Central memory CD8-positive, alpha-beta T cell (primary cell): ENCODE results near the gene PHPT1.
"Not testable (repeated sequence)": the region's sequence is repeated elsewhere in the genome, so short reads cannot be mapped to it uniquely, and the experiment has no call there.

Experiments
- ATAC-seq: fragments of 150-1000 bp; cut with Tn5 transposase; replicated peaks from 2 replicates; pipeline ENCODE4 v1.10.0; 2022; ENCODE audit warnings: mild to moderate bottlenecking, moderate FRiP score, moderate number of reproducible peaks; ENCODE audit not compliant: poor library complexity, severe bottlenecking; ENCODE audit errors: extremely low read depth
- DNase-seq, 2 donors: peaks; one replicate each; pipeline ENCODE4 v3.0.0; 2021; ENCODE audit warnings: low spot score in 2 of 2
- H3K27ac Mint-ChIP-seq: one replicate; pipeline ENCODE4 v1.8.0; 2022; ENCODE audit warnings: low read depth, mild to moderate bottlenecking, moderate library complexity, mixed read lengths
- H3K27me3 Mint-ChIP-seq: one replicate; pipeline ENCODE4 v1.8.0; 2022; ENCODE audit warnings: mixed read lengths
- H3K36me3 Mint-ChIP-seq: one replicate; pipeline ENCODE4 v1.8.0; 2022; ENCODE audit warnings: mild to moderate bottlenecking, moderate library complexity, mixed read lengths; ENCODE audit not compliant: insufficient read depth
- H3K4me1 Mint-ChIP-seq: one replicate; pipeline ENCODE4 v1.8.0; 2022; ENCODE audit warnings: mixed read lengths
- H3K4me3 Mint-ChIP-seq: one replicate; pipeline ENCODE4 v1.8.0; 2022; ENCODE audit warnings: mild to moderate bottlenecking, moderate library complexity, mixed read lengths
- H3K9me3 Mint-ChIP-seq: one replicate; pipeline ENCODE4 v1.8.0; 2022; ENCODE audit warnings: mixed read lengths

The PHPT1 gene

DNA sequence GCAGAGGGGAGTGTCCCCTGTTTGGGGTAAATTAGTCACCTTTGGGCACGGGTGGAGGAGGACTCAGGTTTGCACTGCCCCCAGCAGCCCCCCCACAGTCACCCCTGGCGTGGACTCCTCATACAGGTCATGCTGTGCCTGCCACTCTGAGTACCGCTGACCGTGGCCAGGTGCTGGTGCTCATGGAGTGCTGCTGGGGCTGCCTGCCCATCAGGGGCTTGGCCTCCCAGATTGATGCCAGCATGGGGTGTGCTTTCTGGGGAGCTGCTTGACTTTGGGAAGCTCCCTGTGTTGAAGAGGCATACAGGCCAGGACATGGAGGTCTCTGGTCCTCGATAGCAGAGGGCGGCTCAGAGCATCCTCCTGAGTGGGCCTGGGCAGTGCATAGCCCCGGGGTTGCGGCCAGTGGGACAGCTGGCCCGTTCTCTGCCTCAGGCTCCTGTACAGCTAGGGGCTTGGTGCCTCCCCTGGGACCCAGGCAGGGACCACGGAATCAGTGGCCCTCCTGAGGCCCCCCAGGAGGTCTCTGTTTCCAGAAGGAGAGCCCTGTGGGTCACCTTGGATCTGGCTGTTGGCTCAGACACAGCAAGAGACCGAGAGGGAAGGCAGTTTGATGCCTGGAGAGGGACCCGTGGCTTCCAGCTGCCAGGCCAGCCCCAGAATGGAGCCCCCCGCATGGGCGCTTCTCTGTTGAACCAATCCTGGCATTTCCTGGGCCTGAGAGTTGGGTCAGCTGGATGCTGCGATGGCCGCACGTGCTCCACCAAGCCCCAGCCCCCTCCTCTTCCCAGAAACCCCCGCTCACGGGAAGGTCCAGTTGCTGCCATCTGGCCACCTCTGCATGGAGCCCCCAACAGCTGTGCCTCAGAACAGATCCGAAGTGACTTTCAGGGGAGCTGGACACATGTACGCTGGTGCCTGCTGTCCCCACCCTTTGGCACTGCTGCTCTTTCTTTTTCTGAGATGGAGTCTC, 13.0 kb upstream of the PHPT1 start:
- H3K27me3 Mint-ChIP-seq: no peaks in the 10 kb centered on the region
- H3K27ac Mint-ChIP-seq: no peak overlapping the region
- H3K4me1 Mint-ChIP-seq: peaks cover 7% of the 10 kb centered on the region
- H3K4me3 Mint-ChIP-seq: no peak overlapping the region
- peaks cover 11% of the 10 kb centered on the region for H3K36me3 Mint-ChIP-seq
- no peak for DNase-seq
- ATAC-seq: no peak
- no peaks in the 10 kb centered on the region for H3K9me3 Mint-ChIP-seq

- Mint-ChIP-seq H3K4me3 (no peak overlapping the region), H3K4me1 (peaks cover 10% of the 10 kb centered on the region), H3K9me3 (no peaks in the 10 kb centered on the region), H3K27ac (no peak overlapping the region), H3K27me3 (no peaks in the 10 kb centered on the region), H3K36me3 (peaks cover 8% of the 10 kb centered on the region)
- ATAC-seq (no peak), DNase-seq (no peak)
These were observed 11.9 kb upstream of the PHPT1 start for GRCh38 chr9:136837146-136837855.

DNA sequence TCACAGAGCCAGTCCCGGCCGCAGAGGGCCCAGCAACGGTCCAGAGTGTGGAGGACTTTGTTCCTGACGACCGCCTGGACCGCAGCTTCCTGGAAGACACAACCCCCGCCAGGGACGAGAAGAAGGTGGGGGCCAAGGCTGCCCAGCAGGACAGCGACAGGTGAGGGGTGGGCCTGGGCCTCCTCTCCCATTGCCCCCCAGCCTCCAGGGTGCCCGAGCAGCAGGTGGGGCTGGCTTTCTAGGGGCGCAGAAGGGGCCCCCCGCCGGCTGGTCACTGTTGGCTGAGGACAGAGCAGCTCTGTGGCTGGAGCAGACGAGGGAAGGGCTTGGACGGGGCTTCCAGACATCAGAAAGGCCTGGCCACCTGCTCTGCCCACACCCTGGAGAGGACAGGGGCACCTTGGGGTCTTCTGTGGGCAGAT, 11.3 kb upstream of the PHPT1 start:
- peaks cover 12% of the 10 kb centered on the region for H3K4me1 Mint-ChIP-seq
- not testable (repeated sequence) for H3K27me3 Mint-ChIP-seq, ATAC-seq, H3K36me3 Mint-ChIP-seq, H3K9me3 Mint-ChIP-seq, H3K27ac Mint-ChIP-seq, H3K4me3 Mint-ChIP-seq, DNase-seq

- Mint-ChIP-seq H3K9me3 (no peaks in the 10 kb centered on the region), H3K36me3 (peaks cover 14% of the 10 kb centered on the region), H3K27ac (no peak overlapping the region), H3K4me1 (peaks cover 12% of the 10 kb centered on the region), H3K27me3 (no peaks in the 10 kb centered on the region), H3K4me3 (no peak overlapping the region)
- ATAC-seq (no peak), DNase-seq (no peak)
These were observed 10.6 kb upstream of the PHPT1 start for GRCh38 chr9:136838314-136839228.

GRCh38 chr9:136839229-136840139, 9.7 kb upstream of the PHPT1 start:
- no peaks in the 10 kb centered on the region for H3K9me3 Mint-ChIP-seq
- H3K27ac Mint-ChIP-seq: no peak overlapping the region
- DNase-seq (no peak), ATAC-seq (no peak)
- no peak overlapping the region for H3K4me3 Mint-ChIP-seq
- peaks cover 12% of the 10 kb centered on the region for H3K4me1 Mint-ChIP-seq
- peaks cover 19% of the 10 kb centered on the region for H3K36me3 Mint-ChIP-seq
- no peaks in the 10 kb centered on the region for H3K27me3 Mint-ChIP-seq

DNA sequence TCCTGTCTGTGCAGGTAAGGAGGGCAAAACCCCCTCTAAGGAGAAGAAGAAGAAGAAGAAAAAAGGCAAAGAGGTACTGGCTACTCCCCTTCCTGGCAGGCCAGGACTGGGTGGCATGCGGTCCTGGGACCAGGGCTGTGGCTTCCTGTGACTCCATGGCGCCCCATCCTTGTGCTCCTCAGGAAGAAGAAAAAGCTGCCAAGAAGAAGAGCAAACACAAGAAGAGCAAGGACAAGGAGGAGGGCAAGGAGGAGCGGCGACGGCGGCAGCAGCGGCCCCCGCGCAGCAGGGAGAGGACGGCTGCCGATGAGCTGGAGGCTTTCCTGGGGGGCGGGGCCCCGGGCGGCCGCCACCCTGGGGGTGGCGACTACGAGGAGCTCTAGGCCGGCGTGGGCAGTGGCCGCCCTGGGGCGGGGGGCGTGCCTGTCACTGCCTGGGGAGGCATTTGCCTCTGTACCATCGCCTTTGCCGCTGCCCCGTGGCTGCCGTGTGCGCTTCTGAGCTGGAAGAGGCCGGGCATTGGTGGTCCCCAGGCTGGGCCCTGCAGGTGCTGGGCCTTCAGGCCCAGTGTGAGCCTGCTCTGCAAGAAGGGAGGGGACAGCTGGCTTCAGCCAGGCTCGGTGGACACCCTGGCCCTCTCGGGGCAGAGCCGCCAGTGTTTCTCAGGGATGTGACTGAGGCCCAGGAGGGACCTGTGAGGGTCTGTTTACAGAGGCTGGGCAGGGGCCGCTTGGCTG, 8.9 kb upstream of the PHPT1 start:
- Mint-ChIP-seq H3K27ac (no peak overlapping the region), H3K4me1 (peaks cover 12% of the 10 kb centered on the region), H3K36me3 (peaks cover 22% of the 10 kb centered on the region), H3K9me3 (no peaks in the 10 kb centered on the region), H3K27me3 (no peaks in the 10 kb centered on the region), H3K4me3 (no peak overlapping the region)
- ATAC-seq: no peak
- DNase-seq: no peak

DNA sequence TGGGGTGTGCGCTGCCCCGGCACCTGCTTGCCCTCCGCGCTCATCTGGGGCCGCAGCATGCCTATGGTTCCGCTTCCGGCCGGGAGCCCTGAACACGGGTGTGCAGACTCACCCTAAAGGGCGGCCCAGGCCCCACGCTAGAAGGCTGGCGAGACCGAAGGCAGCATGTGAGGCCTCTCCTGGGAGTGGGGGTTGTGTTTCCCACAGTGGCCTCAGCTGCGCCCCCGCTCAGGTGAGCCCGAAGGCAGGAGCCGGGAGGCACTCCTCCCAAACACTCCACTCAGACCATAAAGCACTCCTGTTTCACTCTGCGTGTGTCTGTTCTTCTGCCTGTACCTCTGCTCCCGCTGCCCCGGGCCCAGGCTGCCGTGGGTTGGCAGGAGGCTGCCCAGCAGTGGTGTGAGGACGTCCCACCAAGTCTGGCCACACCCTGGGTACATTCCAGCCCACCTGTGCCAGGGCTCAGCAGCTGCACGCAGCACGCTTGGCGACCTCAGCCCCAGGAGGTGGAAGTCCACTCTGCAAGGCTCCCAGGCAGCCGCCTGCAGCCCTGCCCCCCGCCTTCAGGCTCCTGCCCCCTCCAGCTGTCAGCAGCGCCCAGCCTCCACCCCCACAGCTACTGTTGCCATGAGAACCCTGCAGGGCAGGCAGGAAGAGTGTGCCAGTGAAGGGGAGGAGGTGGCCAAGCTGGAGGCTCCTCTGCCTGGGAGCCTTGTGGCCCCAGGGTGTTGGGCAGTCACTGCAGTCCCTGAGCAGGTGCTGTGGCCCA, 8.1 kb upstream of the PHPT1 start:
- H3K27me3 Mint-ChIP-seq: no peaks in the 10 kb centered on the region
- H3K9me3 Mint-ChIP-seq: no peaks in the 10 kb centered on the region
- no peak overlapping the region for H3K4me3 Mint-ChIP-seq

GRCh38 chr9:136841646-136842379, 7.4 kb upstream of the PHPT1 start:
- not testable (repeated sequence) for H3K27me3 Mint-ChIP-seq, ATAC-seq, H3K9me3 Mint-ChIP-seq, DNase-seq
- Mint-ChIP-seq H3K36me3 (peaks cover 28% of the 10 kb centered on the region), H3K27ac (peak overlapping the region; percentile 59), H3K4me3 (peak overlapping the region; percentile 90), H3K4me1 (peaks cover 12% of the 10 kb centered on the region)

More for the DNA sequence above, 8.1 kb upstream of the PHPT1 start:
- peaks cover 12% of the 10 kb centered on the region for H3K4me1 Mint-ChIP-seq
- ATAC-seq (no peak), DNase-seq (no peak)
- H3K36me3 Mint-ChIP-seq: peaks cover 24% of the 10 kb centered on the region
- no peak overlapping the region for H3K27ac Mint-ChIP-seq

DNA sequence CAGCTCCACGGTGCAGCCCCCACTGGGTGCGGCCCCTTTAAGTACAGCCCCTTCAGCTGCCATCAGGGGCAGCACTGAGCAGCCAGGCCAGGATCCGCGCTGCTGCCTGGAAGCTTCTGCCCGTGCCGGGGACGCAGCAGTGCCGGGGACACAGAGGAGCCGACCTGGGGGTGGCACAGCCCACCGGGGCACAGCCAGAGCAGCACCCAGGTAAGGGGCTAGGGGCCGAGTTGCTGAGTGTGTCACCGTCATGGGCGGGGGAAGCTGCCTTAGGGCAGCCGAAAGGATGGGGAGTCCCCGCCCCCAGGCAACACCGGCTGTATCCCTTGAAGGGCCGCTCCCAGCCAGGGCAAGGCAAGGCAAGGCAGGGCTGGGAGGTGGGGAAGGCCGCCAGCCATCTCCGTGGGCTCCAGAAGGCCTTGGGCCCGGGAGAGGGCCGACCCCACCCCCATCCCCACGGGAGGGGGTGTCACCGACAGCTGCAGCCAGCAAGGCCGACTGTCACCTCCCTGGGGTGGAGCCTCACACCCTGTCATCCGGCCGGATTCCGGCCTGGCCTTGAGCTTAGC, 6.7 kb upstream of the PHPT1 start, which contains the start of gene AJM1:
AJM1 (plus strand) TSS at position 99 of the 569 bp plus-strand sequence. CDS start 1,937 bp downstream, outside the sequence.
- H3K9me3 Mint-ChIP-seq, H3K27me3 Mint-ChIP-seq: not testable (repeated sequence)
- Mint-ChIP-seq H3K27ac (peak within 1 kb of the TSS; percentile 78), H3K4me1 (peaks cover 15% of the 10 kb centered on the region), H3K4me3 (peak within 1 kb of the TSS; percentile 90), H3K36me3 (peaks cover 33% of the 10 kb centered on the region)
- ATAC-seq (peak; percentile 91), DNase-seq (peak; percentile 69 to 74)
